G401.6 (cell line): ENCODE data around the gene PER3.

Experiments
- FAIRE-seq: peaks from 2 replicates; lab custom pipeline; 2012; peaks lifted over from hg19 to GRCh38; lab: Jason Lieb, UNC

PER3 gene

DNA sequence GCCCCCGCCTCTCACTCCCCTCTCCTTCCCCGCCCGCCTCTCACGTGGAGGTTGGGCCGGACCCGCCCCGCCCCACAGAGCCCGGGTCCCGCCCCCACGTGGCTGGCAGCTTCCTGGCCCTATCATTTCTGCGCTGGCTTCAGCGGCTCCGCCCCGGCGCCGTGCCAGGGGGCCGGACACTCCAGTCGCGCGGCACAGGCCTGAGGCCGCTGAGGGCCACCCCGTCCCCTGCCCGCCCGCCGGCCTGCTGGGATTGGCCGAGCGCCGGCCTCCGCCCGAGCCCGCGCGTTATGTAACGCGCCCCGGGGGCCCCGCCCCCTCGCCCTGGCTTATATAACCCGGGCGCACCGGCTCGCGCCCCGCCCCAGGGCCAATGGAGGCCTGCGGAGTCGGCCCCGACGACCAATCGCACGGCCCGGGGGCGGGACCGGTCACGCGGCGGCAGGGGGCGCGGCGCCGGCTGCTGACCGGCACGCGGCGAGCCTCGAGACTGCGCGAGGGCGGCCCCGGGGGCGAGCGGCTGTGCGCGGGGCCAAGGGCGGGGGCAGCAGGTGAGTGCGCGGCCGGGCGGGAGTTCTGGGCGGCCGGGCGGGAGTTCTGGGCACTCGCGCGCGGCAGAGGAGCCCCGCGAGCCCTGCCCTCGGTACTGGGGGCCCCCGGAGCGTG lies at the start of gene PER3:
Gene PER3, plus strand, starts transcription at position 466 of the 666 bp plus-strand sequence. CDS start 587 bp downstream, outside the sequence.
- no peak for FAIRE-seq

GRCh38 chr1:7738044-7738443 lies 46.0 kb upstream of the PER3 start:
- no peak for FAIRE-seq

DNA sequence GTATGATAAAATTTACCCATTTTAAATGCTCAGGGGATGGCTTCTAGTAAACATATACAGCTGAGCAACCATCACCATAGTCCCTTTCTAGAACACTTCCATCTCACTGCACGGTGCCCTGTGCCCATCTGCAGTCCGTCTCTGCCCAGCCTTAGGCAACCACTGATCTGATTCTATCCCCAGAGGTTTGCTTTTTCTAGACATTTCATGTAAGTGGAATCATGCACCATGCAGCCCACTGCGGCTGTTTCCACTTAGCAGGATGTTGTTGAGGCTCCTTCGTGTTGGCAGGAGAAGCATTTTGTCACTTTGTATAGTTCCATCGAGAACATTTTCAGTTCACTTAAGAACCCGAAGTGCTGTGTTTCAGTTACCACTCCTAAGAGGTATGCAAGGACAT lies 40.7 kb upstream of the PER3 start:
- no peak for FAIRE-seq

DNA sequence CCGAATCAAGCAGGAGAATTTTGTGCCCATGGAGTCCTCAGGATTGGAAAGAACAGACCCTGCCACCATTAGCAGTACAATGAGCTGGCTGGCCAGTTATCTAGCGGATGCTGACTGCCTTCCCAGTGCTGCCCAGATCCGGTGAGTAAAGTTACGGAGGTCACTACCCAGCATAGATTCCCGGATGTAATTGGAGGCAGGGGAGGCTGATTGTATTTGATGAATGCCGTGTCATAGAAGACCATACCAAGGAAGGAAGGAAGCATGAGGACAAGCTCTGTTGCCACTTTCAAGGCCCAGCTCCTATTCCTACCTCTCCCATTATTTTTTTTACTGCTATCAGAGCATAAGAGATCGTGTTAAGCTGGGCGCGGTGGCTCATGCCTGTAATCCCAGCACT lies 39.2 kb upstream of the PER3 start:
- no peak for FAIRE-seq

DNA sequence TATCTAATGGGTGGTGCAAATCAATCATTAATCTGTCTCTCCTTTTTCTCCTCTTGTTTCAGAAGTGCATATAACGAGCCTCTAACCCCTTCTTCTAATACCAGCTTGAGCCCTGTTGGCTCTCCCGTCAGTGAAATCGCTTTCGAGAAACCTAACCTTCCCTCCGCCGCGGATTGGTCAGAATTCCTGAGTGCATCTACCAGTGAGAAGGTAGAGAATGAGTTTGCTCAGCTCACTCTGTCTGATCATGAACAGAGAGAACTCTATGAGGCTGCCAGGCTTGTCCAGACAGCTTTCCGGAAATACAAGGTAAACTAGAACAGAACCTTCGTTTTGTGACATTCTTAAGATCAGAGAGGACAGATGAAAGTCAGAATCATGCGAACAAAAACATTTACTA lies 38.3 kb upstream of the PER3 start:
- no peak for FAIRE-seq

GRCh38 chr1:7747605-7748004 lies 36.5 kb upstream of the PER3 start:
- FAIRE-seq, result no peak

GRCh38 chr1:7749126-7749525 lies 35.0 kb upstream of the PER3 start:
- no peak for FAIRE-seq

- no peak for FAIRE-seq
Observed at GRCh38 chr1:7751174-7751573, 32.9 kb upstream of the PER3 start.

- peak; percentile 95 for FAIRE-seq
Observed at GRCh38 chr1:7752512-7753417, 31.3 kb upstream of the PER3 start.

DNA sequence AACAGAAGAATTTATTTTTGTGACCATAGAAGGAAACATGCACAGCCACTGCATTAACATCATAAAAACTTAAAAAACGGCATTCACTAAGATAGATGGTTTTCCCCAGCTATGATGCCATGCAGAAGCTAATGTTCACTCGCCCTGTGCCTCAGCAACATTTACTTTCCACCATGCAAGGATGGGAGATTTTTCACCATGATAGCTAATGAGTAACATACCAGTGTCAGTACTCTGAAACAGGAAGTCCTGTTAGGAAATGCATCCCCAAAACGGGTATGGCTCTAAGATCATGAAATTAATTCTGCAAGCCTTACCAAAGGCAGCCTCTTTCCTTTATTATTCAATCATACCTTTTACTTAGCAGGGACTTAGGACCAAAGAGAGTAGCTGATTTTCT lies 30.4 kb upstream of the PER3 start:
- FAIRE-seq, result no peak

DNA sequence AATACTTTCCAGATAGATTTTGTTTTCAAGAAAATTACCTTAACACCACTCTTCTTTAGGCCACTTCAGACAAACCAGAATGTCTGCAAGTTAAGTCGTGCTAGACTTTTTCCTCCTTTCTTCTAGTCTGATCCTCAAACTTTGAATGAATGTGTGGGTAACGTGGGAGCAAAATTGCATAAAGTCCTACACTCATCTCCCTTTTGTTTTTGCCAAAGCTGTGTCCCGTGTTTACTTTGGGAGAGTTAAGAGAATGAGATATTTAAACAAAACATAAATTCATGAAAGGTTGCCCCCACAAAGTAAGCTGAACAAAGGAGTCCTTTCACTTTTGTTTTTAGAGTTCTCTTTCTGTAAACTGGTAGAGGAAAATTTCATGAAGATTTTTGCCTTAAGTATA lies 29.9 kb upstream of the PER3 start:
- no peak for FAIRE-seq

DNA sequence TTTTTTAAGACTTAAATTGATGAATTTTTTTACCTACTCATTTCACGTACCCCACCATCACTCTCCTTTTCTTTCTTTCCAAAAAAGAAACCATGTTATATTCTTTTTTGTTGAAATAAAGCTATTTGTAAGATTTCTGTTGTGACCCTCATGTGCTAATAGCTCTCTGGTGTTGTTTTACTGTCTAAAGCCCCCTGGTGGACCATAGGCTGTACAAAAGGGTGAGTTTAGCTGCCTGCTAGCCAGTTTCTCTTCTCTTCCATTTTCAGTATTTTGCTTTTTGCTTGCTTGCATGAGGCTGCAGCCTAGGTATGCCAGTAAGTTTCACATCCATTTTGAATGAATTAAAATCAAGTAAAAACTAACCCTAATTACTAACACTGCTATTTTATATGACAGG lies 28.6 kb upstream of the PER3 start:
- peak; percentile 48 for FAIRE-seq

GRCh38 chr1:7760245-7760644 lies 23.8 kb upstream of the PER3 start:
- no peak for FAIRE-seq

DNA sequence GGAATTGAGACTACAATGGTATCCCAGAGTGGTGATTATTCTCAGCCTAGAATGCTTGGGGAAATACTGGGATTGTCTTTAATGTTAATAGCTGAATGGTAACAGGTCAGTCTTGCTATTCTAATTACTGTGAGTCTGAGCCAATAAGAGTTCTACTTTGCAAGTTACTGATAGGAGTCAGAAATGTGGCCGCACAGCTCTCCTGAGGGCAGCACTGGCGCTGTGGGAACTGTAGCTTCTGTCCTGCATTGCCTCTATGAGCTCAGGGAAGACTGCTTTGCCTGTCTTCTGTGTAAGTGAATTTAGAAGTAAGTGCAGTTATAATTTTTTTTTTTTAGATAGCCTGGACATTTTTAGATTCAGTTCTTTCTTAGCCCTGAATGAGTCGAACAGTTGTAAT lies 23.0 kb upstream of the PER3 start:
- FAIRE-seq, result no peak

DNA sequence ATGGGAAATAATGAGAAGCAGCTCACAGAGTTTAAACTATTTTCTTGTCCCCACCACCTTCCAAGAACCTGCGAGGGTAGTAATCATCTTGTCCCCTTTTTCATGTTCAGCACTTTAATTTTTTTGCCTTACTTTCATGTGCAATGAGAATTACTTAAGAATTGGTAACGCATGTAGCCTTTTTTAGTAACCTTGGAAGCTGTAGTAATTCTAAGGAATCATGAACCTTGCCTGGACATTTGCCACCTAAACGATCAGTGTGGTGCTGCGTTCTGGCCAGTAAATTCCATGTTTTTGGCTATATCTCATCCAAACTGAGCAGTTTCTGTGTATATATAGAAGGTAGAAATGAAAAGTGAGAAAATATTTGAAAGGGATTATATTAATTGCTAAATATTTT lies 16.9 kb upstream of the PER3 start:
- FAIRE-seq, result no peak

DNA sequence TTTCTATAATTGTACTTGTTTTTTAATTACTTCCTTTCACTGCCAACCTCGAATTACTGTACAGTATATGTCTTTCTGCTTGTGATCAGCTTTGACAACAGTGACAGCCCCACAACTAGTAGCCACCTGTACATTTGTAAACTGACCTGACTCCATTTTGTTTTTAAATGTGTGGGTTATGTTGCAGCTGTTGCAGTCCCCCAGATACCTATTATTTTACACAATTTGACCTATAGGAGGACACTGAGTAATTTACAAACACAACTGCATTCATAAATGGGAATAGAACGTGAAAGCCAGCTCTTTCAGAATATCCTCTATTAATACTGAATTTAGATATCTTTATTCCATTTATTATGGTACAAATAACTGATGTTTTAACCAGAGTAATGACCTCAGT lies 15.5 kb upstream of the PER3 start:
- FAIRE-seq, result no peak

GRCh38 chr1:7769673-7770412 lies 14.2 kb upstream of the PER3 start:
- FAIRE-seq, result no peak

DNA sequence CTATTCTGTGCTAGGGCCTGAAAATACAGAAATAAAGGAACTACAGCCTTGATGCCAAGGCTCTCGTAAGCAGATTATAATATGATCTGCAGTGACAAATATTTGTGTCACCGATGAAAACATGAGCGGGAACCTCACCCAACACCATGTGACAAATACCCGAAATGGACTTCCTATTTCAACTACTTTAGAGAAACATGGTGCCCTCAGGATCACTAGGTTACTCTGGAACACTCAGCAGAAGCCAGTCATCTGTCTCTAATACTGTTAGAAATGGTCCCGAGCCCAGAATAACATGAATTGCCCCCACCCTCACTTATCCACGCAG lies 13.5 kb upstream of the PER3 start:
- no peak for FAIRE-seq

GRCh38 chr1:7770997-7771822 lies 12.9 kb upstream of the PER3 start, which contains the start of gene VAMP3:
TSS of gene VAMP3 (plus strand) at chr1:7771296. CDS start at chr1:7771384, 88 bp downstream.
- FAIRE-seq, result no peak

DNA sequence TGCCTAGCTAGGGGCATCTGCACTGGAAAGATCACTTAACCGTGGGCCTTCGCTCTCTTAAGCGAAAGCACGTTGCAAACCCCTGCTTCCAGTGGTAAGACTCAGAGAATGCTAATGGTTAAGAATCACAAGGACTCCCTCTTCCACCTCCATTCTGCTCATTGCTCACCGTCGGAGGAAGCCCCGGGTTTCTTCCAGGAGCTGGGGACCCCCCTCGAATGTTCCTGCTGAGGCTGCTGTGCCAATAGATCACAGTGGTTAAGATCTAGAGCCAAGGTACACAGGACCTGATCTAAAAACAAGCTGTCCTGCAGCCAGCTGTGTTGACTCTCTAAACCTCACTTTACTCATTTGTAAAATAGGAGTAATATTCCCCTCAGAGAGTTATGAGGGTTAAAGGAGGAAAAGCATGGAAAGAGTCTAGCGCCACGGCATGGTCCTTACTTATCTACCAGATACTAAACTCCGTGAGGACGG lies 12.2 kb upstream of the PER3 start:
- no peak for FAIRE-seq

- FAIRE-seq, result no peak
Observed at GRCh38 chr1:7777591-7777990, 6.5 kb upstream of the PER3 start.

DNA sequence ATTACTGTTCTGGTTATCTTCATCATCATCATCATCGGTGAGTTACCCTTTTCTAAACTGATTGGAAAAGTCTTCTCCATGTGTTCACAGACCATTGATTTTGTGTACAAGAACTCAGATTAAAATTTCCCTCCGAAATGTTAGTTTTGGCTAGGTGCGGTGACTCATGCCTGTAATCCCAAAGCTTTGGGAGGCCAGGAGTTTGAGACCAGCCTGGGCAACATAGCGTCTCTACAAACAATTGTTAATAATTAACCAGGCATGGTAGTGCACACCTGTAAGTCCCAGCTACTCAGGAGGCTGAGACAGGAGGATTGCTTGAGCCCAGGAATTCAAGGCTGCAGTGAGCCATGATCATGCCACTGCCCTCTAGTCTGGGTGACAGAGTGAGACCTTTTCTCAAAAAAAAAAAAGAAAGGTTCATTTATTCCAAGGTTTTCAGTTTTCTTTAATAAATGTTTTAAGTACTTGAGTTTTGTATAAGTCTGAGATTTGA lies 5.9 kb upstream of the PER3 start:
- no peak for FAIRE-seq
